HepG2 (cell line): ENCODE data around the gene C10orf143. TPM values are rescaled to one million over a fixed set of nuclear protein-coding genes. Genes with fewer than 3 reads are reported as not detected.
A peak's percentile ranks its signal among the peaks of the same experiment; 100 is the strongest.

ENCODE experiments used
- AGO1 ChIP-seq: fragments of 200-400 bp; formaldehyde crosslinking; IDR thresholded peaks from 2 replicates; pipeline ENCODE4 v1.6.1; 2017; ENCODE audit warnings: mild to moderate bottlenecking, low read depth, low read length, moderate library complexity; ENCODE audit not compliant: poor library complexity, severe bottlenecking
- CCAR2 ChIP-seq: fragments of 200-400 bp; formaldehyde crosslinking; optimal IDR thresholded peaks from 2 replicates; pipeline ENCODE3; 2018; ENCODE audit warnings: low read depth, mild to moderate bottlenecking, low read length, moderate library complexity
- ETV5 ChIP-seq: IDR thresholded peaks from 2 replicates; pipeline ENCODE4 v1.6.1; 2018; ENCODE audit warnings: missing biosample characterization, missing genetic modification reagents, inconsistent platforms, borderline replicate concordance
- FLYWCH1 ChIP-seq: sonication (generic); formaldehyde crosslinking; IDR thresholded peaks from 2 replicates; pipeline ENCODE4 v1.8.1; 2023; ENCODE audit warnings: mild to moderate bottlenecking, missing genetic modification reagents
- HMG20B ChIP-seq: conservative IDR thresholded peaks from 2 replicates; pipeline ENCODE4 v1.6.1; 2016; ENCODE audit warnings: missing genetic modification reagents, missing compliant biosample characterization
- KAT7 ChIP-seq: IDR thresholded peaks from 2 replicates; pipeline ENCODE4 v1.6.1; 2018; ENCODE audit warnings: borderline replicate concordance, missing compliant biosample characterization
- KDM5A ChIP-seq: fragments of 200-600 bp; sonication (generic); IDR thresholded peaks from 2 replicates; pipeline ENCODE4 v1.7.0; 2018; ENCODE audit warnings: antibody characterized with exemption, mild to moderate bottlenecking, low read length, borderline replicate concordance
- PCBP1 ChIP-seq: fragments of 200-400 bp; formaldehyde crosslinking; IDR thresholded peaks from 2 replicates; pipeline ENCODE4 v1.6.1; 2017; ENCODE audit warnings: mild to moderate bottlenecking, low read depth, low read length, borderline replicate concordance
- SPEN ChIP-seq: sonication (generic); formaldehyde crosslinking; IDR thresholded peaks from 2 replicates; pipeline ENCODE4 v1.5.1; 2020; ENCODE audit warnings: low read depth, mild to moderate bottlenecking, missing genetic modification reagents
- TAF1 ChIP-seq: sonication (generic); formaldehyde crosslinking; IDR thresholded peaks from 2 replicates; pipeline ENCODE4 v1.4.0; 2020; ENCODE audit warnings: missing genetic modification reagents
- TBX2 ChIP-seq: sonication (generic); formaldehyde crosslinking; IDR thresholded peaks from 2 replicates; pipeline ENCODE4 v1.5.0; 2020; ENCODE audit warnings: missing genetic modification reagents, mild to moderate bottlenecking, borderline replicate concordance
- WIZ ChIP-seq: sonication (generic); formaldehyde crosslinking; IDR thresholded peaks from 2 replicates; pipeline ENCODE4 v1.5.1; 2020; ENCODE audit warnings: mild to moderate bottlenecking, missing genetic modification reagents
- ZNF556 ChIP-seq: sonication (generic); formaldehyde crosslinking; IDR thresholded peaks from 2 replicates; pipeline ENCODE4 v1.4.0; 2020; ENCODE audit warnings: mild to moderate bottlenecking, missing genetic modification reagents, borderline replicate concordance
- ZNF720 ChIP-seq: sonication (generic); formaldehyde crosslinking; IDR thresholded peaks from 2 replicates; pipeline ENCODE4 v1.4.0; 2020; ENCODE audit warnings: missing genetic modification reagents
- ZNF737 ChIP-seq: sonication (generic); formaldehyde crosslinking; IDR thresholded peaks from 2 replicates; pipeline ENCODE4 v1.5.0; 2020; ENCODE audit warnings: missing genetic modification reagents, mild to moderate bottlenecking, borderline replicate concordance
- polyA plus RNA-seq, 8 experiments: library from polyadenylated mRNA; depleted of rRNA in 3 of 8; stranded (reverse) in 7 of 8; unstranded in 1 of 8; fragments of >200 nt; fragmentation: Illumina TruSeq in 4 of 8; extraction: Trizol in 4 of 8; gene quantifications; 2 replicates each; pipeline versions ENCODE4 v1.2.1 to v1.2.3, GENCODE V29; 2011 to 2016; ENCODE audit warnings: low read depth in 4 of 8, missing spikeins in 1 of 8, mixed read lengths in 1 of 8; ENCODE audit not compliant: insufficient read depth in 1 of 8
- total RNA-seq, 5 experiments: library from RNA; depleted of rRNA; stranded (reverse); fragments of >200 nt; fragmentation: Illumina TruSeq; extraction: Trizol; gene quantifications; 2 replicates each; pipeline ENCODE4 v1.2.3, GENCODE V29; 2016; ENCODE audit warnings: low read depth in 1 of 5
- TF ChIP-seq, protein P1 (sequence below): sonication (generic); formaldehyde crosslinking; IDR thresholded peaks from 2 replicates; pipeline ENCODE4 v1.8.1; 2023; ENCODE audit warnings: mild to moderate bottlenecking, inconsistent platforms, moderate library complexity, missing genetic modification reagents, borderline replicate concordance
- TF ChIP-seq, protein P2 (sequence below): sonication (generic); formaldehyde crosslinking; IDR thresholded peaks from 2 replicates; pipeline ENCODE4 v1.4.0; 2020; ENCODE audit warnings: missing genetic modification reagents, borderline replicate concordance
- TF ChIP-seq, protein P3 (sequence below): sonication (generic); formaldehyde crosslinking; IDR thresholded peaks from 2 replicates; pipeline ENCODE4 v1.9.0; 2021; ENCODE audit warnings: missing genetic modification reagents, mild to moderate bottlenecking, borderline replicate concordance
- TF ChIP-seq, protein P4 (sequence below): IDR thresholded peaks from 2 replicates; pipeline ENCODE4 v1.4.0; 2020; ENCODE audit warnings: mild to moderate bottlenecking, missing genetic modification reagents

Gene C10orf143
- total and polyA plus RNA-seq, 2 of the 13 experiments (the other 11 are each of a cell fraction or from before 2014, with no cell fraction given): 0.21 to 0.91 TPM

DNA sequence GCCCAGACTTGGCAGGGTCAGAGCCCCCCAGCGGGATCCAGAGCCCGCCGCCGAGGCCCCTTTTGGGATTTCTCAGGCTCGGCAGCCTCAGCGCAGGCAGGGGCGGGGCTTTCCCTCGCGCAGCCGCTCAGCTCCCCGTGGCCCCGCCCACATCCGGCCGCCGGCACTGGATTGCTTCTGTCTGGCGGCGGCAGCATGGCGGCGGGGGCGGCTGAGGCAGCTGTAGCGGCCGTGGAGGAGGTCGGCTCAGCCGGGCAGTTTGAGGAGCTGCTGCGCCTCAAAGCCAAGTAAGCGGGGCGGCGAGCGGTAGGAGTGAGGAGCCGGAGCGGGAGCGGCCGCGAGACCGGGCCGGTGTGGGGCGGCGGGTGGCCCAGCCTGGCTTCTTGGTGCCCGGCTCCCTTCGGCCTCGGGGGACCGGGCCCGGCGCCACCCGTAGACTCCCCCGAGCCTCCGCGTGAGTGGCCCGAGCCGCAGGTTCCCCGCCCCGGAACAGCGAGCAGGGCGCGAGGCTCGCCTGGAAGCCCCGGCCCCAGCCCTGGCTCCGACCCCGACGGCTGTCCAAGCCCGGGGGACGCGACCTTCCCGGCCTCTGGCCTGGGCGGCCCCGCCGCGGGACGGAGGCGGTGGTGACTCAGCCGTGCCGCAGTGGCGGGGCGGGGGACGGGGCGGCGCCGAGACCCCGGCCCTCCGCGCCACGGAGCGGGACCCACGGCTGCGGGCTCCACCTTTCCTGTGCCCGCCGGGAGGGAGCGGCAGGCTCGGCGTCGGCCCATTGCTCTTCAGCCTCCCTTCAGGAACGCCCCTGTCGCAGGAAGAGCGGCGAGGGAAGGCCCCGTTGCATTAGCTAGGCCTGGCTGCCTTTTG lies 25.8 kb upstream of the C10orf143 start, which contains the start of gene GLRX3 (continued):
- TF ChIP-seq, protein P1, sequence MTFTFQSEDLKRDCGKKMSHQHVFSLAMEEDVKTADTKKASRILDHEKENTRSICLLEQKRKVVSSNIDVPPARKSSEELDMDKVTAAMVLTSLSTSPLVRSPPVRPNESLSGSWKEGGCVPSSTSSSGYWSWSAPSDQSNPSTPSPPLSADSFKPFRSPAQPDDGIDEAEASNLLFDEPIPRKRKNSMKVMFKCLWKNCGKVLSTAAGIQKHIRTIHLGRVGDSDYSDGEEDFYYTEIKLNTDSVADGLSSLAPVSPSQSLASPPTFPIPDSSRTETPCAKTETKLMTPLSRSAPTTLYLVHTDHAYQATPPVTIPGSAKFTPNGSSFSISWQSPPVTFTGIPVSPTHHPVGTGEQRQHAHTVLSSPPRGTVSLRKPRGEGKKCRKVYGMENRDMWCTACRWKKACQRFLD (CRISPR knock-in tag): peak; percentile 81; the same call in 1 of the 2 replicates
- TF ChIP-seq ZNF720 (CRISPR knock-in tag) (no peak), HMG20B (CRISPR knock-in tag) (no peak), TBX2 (CRISPR knock-in tag) (no peak), FLYWCH1 (CRISPR knock-in tag) (no peak), CCAR2 (no peak), TAF1 (CRISPR knock-in tag) (peak; percentile 98), SPEN (peak; percentile 57), ETV5 (CRISPR knock-in tag) (peak; percentile 89), ZNF737 (CRISPR knock-in tag) (no peak), WIZ (no peak), PCBP1 (no peak), ZNF556 (peak; percentile 69; the same call in 1 of the 2 replicates), KDM5A (peak; percentile 75), AGO1 (no peak), KAT7 (no peak; the same call in 1 of the 2 replicates)
- TF ChIP-seq, protein P2, sequence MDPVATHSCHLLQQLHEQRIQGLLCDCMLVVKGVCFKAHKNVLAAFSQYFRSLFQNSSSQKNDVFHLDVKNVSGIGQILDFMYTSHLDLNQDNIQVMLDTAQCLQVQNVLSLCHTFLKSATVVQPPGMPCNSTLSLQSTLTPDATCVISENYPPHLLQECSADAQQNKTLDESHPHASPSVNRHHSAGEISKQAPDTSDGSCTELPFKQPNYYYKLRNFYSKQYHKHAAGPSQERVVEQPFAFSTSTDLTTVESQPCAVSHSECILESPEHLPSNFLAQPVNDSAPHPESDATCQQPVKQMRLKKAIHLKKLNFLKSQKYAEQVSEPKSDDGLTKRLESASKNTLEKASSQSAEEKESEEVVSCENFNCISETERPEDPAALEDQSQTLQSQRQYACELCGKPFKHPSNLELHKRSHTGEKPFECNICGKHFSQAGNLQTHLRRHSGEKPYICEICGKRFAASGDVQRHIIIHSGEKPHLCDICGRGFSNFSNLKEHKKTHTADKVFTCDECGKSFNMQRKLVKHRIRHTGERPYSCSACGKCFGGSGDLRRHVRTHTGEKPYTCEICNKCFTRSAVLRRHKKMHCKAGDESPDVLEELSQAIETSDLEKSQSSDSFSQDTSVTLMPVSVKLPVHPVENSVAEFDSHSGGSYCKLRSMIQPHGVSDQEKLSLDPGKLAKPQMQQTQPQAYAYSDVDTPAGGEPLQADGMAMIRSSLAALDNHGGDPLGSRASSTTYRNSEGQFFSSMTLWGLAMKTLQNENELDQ (CRISPR knock-in tag): no peak
- TF ChIP-seq, protein P3, sequence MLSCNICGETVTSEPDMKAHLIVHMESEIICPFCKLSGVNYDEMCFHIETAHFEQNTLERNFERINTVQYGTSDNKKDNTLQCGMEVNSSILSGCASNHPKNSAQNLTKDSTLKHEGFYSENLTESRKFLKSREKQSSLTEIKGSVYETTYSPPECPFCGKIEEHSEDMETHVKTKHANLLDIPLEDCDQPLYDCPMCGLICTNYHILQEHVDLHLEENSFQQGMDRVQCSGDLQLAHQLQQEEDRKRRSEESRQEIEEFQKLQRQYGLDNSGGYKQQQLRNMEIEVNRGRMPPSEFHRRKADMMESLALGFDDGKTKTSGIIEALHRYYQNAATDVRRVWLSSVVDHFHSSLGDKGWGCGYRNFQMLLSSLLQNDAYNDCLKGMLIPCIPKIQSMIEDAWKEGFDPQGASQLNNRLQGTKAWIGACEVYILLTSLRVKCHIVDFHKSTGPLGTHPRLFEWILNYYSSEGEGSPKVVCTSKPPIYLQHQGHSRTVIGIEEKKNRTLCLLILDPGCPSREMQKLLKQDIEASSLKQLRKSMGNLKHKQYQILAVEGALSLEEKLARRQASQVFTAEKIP (CRISPR knock-in tag): no peak
- TF ChIP-seq, protein P4, sequence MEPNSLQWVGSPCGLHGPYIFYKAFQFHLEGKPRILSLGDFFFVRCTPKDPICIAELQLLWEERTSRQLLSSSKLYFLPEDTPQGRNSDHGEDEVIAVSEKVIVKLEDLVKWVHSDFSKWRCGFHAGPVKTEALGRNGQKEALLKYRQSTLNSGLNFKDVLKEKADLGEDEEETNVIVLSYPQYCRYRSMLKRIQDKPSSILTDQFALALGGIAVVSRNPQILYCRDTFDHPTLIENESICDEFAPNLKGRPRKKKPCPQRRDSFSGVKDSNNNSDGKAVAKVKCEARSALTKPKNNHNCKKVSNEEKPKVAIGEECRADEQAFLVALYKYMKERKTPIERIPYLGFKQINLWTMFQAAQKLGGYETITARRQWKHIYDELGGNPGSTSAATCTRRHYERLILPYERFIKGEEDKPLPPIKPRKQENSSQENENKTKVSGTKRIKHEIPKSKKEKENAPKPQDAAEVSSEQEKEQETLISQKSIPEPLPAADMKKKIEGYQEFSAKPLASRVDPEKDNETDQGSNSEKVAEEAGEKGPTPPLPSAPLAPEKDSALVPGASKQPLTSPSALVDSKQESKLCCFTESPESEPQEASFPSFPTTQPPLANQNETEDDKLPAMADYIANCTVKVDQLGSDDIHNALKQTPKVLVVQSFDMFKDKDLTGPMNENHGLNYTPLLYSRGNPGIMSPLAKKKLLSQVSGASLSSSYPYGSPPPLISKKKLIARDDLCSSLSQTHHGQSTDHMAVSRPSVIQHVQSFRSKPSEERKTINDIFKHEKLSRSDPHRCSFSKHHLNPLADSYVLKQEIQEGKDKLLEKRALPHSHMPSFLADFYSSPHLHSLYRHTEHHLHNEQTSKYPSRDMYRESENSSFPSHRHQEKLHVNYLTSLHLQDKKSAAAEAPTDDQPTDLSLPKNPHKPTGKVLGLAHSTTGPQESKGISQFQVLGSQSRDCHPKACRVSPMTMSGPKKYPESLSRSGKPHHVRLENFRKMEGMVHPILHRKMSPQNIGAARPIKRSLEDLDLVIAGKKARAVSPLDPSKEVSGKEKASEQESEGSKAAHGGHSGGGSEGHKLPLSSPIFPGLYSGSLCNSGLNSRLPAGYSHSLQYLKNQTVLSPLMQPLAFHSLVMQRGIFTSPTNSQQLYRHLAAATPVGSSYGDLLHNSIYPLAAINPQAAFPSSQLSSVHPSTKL (CRISPR knock-in tag): peak; percentile 14; the same call in 1 of the 2 replicates
